ACHN (cell line): ENCODE data around the gene ARFRP1.
A peak's percentile ranks its signal among the peaks of the same experiment; 100 is the strongest.

Experiments used
- DNase-seq: peaks from one replicate; pipeline ENCODE4 v3.0.0-alpha.2; 2015
- in situ Hi-C: cut with HindIII; loops from 2 replicates; pipeline ENCODE4 v1.10.0; 2017; ENCODE audit warnings: low sequenced_read_pairs, low pct_ligation_motif_present, low pct_unique_long_range_greater_than_20kb

The ARFRP1 gene

GRCh38 chr20:63696306-63696627 is 11.5 kb downstream of the ARFRP1 start:
- peak; percentile 66 for DNase-seq
- in situ Hi-C loops = no loop called here

GRCh38 chr20:63695424-63696305 is 12.1 kb downstream of the ARFRP1 start:
- DNase-seq = no peak
- in situ Hi-C loops = no loop called here

DNA sequence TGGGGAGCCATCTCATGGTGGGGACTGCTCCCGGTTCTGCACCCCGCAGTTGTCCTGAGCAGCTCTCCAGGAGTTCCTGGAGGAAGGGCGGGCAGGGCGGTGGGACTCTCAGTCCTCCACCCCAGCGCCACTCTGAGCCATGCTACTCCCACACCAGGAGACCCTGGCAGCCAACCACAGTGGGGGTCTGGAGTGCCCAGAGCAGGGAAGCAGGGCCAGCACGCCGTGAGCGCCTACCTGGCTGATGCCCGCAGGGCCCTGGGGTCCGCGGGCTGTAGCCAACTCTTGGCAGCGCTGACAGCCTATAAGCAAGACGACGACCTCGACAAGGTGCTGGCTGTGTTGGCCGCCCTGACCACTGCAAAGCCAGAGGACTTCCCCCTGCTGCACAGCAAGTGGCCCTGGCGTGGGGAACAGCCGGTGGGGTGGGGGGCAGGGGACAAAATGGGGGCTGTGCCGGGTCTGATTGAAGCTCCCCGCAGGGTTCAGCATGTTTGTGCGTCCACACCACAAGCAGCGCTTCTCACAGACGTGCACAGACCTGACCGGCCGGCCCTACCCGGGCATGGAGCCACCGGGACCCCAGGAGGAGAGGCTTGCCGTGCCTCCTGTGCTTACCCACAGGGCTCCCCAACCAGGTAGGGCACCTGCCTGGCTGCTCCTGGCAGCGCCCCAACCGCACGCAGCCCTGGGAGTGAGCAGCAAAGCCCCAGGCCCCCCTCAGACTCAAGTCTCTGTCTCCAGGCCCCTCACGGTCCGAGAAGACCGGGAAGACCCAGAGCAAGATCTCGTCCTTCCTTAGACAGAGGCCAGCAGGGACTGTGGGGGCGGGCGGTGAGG is 13.0 kb downstream of the ARFRP1 start:
- in situ Hi-C loops = no loop called here
- no peak for DNase-seq

GRCh38 chr20:63693733-63694583 is 13.8 kb downstream of the ARFRP1 start:
- no peak for DNase-seq
- in situ Hi-C loops = no loop called here

- in situ Hi-C loops = no loop called here
- DNase-seq = no peak
Measured at GRCh38 chr20:63693083-63693732, 14.6 kb downstream of the ARFRP1 start.

DNA sequence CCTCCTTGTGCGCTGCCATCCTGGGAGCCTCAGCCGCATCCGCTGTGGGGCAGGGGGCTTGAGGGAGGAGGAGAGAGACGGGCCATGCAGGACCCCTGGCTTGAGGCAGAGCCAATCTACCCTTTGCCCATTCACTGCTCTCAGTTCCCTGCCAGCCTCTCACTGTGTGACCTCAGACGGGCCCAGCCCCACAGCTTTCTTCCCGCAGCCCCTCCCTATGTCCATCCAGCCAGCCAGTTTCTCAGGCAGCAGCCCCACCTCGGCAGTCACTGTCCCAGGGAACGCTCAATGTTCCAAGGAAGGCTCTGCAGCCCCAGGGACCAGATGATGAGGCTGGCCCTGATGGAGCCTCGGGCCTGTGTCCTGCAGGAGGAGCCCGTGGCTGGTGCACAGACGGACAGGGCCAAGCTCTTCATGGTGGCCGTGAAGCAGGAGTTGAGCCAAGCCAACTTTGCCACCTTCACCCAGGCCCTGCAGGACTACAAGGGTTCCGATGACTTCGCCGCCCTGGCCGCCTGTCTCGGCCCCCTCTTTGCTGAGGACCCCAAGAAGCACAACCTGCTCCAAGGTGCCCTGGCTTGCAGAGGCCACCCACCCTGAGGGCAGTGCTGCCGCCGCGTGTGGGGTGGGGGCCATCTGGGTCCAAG is 15.2 kb downstream of the ARFRP1 start:
- in situ Hi-C loops = no loop called here
- no peak for DNase-seq

DNA sequence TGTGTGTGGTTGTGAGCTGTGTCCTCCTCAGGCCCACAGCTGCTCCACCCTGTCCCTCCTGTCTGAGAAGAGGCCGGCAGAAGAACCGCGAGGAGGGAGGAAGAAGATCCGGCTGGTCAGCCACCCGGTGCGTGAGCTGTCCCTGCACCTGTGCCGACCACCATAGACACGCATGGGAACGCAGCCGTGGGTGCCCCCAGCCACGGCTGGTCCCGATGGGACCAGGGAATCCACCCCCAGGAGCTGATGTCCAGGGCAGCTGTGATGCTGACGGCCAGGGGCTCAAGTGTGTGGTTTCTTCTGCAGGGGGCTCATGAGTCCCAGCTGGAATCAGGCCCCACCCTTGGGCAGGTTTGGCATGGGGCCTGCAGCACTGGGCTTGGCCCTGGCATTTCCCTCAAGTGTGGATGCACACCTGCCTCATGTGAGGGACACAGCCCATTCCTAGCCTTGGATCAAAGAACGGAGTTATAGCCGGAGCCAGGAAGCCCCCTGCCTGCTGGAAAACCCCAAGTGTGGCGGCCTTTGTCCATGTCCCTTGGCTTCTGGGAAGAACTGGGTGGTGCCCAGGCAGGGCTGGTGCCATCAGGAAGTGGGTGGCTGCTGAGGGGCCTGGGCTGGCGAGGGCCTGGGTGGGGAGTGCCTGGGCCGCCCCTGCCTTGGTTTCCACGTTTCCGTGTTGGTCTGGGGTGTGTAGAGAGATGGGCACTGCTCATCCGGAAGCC is 15.9 kb downstream of the ARFRP1 start:
- in situ Hi-C loops = no loop called here
- no peak for DNase-seq

GRCh38 chr20:63690898-63691710 is 16.7 kb downstream of the ARFRP1 start:
- no peak for DNase-seq
- in situ Hi-C loops = no loop called here

- no peak for DNase-seq
- in situ Hi-C loops = no loop called here
Measured at GRCh38 chr20:63690003-63690897, 17.5 kb downstream of the ARFRP1 start.

DNA sequence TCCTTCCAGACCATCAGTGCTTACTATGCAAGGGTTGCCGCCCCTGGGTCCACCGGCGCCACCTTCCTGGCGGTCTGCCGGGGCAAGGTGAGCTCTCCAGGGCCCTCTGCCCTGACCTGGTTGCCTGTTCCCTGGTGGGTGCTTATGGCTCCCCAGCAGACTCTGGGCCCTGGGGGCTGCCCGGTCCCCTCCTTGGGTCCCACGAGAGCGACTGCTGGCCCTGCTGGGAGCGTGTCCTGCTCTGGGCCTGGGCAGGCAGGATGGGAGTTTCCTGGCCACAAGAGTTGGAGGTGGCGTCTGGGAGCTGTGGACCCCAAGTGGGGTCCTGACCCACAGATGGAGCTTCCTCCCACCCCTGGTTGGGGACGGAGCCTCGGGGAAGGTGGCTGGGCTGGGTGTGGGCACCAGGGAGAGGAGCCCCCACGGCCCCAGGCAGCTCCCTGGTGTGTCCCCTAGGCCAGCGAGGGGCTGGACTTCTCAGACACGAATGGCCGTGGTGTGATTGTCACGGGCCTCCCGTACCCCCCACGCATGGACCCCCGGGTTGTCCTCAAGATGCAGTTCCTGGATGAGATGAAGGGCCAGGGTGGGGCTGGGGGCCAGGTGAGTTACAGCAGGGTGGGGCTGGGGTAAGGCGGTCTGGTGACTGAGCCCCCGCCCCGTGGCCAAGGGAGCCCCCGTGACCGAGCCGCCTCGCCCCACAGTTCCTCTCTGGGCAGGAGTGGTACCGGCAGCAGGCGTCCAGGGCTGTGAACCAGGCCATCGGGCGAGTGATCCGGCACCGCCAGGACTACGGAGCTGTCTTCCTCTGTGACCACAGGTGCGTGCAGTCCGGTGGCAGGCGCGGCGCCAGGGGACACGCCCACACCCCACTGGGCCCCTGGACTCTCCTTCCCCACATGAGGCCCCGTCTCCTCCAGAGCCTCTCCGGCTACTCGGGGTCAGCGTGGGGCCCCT is 18.5 kb downstream of the ARFRP1 start:
- DNase-seq = no peak
- in situ Hi-C loops = no loop called here

DNA sequence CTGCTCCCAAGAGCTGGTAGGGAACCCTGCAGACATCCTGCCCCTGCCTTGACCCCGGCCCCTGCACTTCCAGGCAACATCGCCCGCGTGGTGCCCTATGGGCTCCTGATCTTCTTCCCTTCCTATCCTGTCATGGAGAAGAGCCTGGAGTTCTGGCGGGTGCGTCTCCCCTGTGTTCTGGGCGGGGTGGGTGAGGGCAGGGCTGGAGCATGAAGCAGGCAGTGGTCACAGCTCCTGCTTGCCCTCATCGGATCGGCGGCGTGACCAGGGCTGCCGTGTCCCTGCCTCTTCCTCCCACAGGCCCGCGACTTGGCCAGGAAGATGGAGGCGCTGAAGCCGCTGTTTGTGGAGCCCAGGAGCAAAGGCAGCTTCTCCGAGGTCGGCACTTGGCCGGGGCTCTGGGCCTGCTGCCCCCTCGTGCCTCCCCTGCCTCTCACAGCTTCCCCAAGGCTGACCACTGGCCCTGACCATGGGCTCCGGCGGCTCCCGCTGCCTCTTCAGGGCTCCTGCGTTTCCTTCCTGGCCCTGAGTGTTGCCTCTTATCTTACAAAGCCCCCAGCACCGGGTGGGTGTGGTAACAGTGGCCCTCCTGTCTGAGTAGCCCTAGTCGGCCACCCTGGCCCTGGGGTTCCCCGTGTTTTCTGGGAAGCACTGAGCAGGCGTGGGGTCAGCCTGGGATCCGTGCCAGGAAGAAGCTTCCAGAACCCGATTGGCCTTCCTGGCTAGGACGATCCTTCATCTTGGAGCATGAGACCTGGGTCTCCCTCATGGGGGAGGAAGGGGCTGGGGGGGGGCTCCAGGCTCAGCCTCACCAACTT is 19.3 kb downstream of the ARFRP1 start:
- in situ Hi-C loops = no loop called here
- no peak for DNase-seq

GRCh38 chr20:63687419-63688178 is 20.2 kb downstream of the ARFRP1 start:
- in situ Hi-C loops = no loop called here
- no peak for DNase-seq

DNA sequence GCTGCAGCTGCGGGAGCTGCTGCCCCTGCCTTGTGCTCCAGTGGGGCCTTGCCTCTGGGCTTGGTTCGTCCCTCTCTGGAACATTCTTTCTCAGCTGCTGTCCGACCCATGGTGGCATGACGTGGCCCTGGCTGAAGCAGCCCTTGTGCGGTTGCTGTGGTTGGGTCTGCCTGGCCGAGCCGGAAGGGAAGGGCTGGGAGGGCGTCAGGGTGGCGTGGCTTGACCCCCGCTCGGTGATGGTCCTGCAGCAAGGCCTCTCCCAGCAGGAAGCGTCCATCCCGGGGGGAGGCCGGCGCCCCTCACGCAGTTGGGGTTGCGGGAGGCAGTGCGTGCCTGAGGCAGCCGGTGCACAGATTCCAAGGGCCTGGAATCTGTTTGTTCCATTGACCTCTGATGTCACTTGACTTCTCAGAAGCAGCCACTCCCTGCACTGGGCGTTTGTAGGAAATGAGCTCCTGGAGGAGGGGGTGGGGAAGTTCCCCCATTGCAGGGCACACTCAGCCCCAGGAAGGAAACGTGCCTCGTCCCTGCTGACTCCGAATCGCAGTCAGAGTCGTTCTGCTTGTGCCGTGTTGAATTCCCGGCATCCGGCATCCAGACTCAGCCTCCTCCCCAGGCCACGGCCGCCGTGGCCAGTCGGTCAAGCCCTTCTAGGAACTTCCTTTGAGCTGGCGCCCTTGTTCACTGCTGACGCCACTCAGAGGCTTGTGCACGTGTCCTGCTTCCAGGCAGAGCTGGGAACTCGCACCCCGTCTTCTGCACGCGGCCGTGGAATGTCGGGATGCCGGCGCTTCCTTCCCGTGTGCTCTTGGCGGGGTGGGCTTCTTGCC is 21.1 kb downstream of the ARFRP1 start:
- DNase-seq = no peak
- in situ Hi-C loops = no loop called here
